GM21737 (cell line): ENCODE measurements around the gene ITPRID1.
"Not testable (repeated sequence)": the region's sequence is repeated elsewhere in the genome, so short reads cannot be mapped to it uniquely, and the experiment has no call there.

Source experiments
- ATAC-seq: cut with Tn5 transposase; IDR thresholded peaks from one replicate; pipeline ENCODE4 v1.9.1; 2021; ENCODE audit warnings: mild to moderate bottlenecking, moderate library complexity; ENCODE audit not compliant: unreplicated experiment

ITPRID1 gene

GRCh38 chr7:31516680-31517502 is 3.0 kb downstream of the ITPRID1 start:
- no peak for ATAC-seq

- ATAC-seq = no peak
These were observed 3.6 kb downstream of the ITPRID1 start for GRCh38 chr7:31517513-31517912.

GRCh38 chr7:31518766-31519165 is 4.9 kb downstream of the ITPRID1 start:
- ATAC-seq = no peak

- no peak for ATAC-seq
These were observed 7.6 kb downstream of the ITPRID1 start for GRCh38 chr7:31521336-31522010.

- ATAC-seq = no peak
These were observed 13.0 kb downstream of the ITPRID1 start for GRCh38 chr7:31526864-31527263.

GRCh38 chr7:31529103-31529502 is 15.2 kb downstream of the ITPRID1 start:
- ATAC-seq = no peak

- ATAC-seq = not testable (repeated sequence)
These were observed 26.8 kb downstream of the ITPRID1 start for GRCh38 chr7:31540651-31541185.

GRCh38 chr7:31545549-31545948 is 31.7 kb downstream of the ITPRID1 start:
- no peak for ATAC-seq

- ATAC-seq = no peak
These were observed 35.7 kb downstream of the ITPRID1 start for GRCh38 chr7:31549611-31550010.

- ATAC-seq = no peak
These were observed 36.5 kb downstream of the ITPRID1 start for GRCh38 chr7:31550432-31550831.

GRCh38 chr7:31553661-31554081 is 39.8 kb downstream of the ITPRID1 start:
- no peak for ATAC-seq

- ATAC-seq = no peak
These were observed 48.1 kb downstream of the ITPRID1 start for GRCh38 chr7:31562002-31562401.

GRCh38 chr7:31563522-31563921 is 49.6 kb downstream of the ITPRID1 start:
- ATAC-seq = no peak

GRCh38 chr7:31563951-31564350 is 50.1 kb downstream of the ITPRID1 start:
- no peak for ATAC-seq

- ATAC-seq = no peak
These were observed 50.8 kb downstream of the ITPRID1 start for GRCh38 chr7:31564661-31565060.

- ATAC-seq = no peak
These were observed 55.6 kb downstream of the ITPRID1 start for GRCh38 chr7:31569528-31569927.

- ATAC-seq = no peak
These were observed 69.6 kb downstream of the ITPRID1 start for GRCh38 chr7:31583526-31583925.

- no peak for ATAC-seq
These were observed 70.1 kb downstream of the ITPRID1 start for GRCh38 chr7:31583942-31584341.

- ATAC-seq = no peak
These were observed 81.5 kb downstream of the ITPRID1 start for GRCh38 chr7:31595390-31595789.

GRCh38 chr7:31602041-31602625 is 88.2 kb downstream of the ITPRID1 start:
- ATAC-seq = no peak

- ATAC-seq = no peak
These were observed 89.2 kb downstream of the ITPRID1 start for GRCh38 chr7:31603046-31603445.

- ATAC-seq = no peak
These were observed 99.7 kb downstream of the ITPRID1 start for GRCh38 chr7:31613604-31614003.
